Stimulated activated CD8-positive, alpha-beta memory T cell treated with anti-CD3 and anti-CD28 coated beads, Interleukin-4, amount 100 ng/mL, for 24 hours (primary cell): Measurements from ENCODE around the gene ACER3.
"Not testable (repeated sequence)": the region's sequence is repeated elsewhere in the genome, so short reads cannot be mapped to it uniquely, and the experiment has no call there.

Experiments used
- DNase-seq: peaks from one replicate; pipeline ENCODE4 v3.0.0-alpha.2; 2020; ENCODE audit warnings: low read depth

ACER3 gene

GRCh38 chr11:76836613-76837291 is 24.0 kb upstream of the ACER3 start:
- DNase-seq = no peak

DNA sequence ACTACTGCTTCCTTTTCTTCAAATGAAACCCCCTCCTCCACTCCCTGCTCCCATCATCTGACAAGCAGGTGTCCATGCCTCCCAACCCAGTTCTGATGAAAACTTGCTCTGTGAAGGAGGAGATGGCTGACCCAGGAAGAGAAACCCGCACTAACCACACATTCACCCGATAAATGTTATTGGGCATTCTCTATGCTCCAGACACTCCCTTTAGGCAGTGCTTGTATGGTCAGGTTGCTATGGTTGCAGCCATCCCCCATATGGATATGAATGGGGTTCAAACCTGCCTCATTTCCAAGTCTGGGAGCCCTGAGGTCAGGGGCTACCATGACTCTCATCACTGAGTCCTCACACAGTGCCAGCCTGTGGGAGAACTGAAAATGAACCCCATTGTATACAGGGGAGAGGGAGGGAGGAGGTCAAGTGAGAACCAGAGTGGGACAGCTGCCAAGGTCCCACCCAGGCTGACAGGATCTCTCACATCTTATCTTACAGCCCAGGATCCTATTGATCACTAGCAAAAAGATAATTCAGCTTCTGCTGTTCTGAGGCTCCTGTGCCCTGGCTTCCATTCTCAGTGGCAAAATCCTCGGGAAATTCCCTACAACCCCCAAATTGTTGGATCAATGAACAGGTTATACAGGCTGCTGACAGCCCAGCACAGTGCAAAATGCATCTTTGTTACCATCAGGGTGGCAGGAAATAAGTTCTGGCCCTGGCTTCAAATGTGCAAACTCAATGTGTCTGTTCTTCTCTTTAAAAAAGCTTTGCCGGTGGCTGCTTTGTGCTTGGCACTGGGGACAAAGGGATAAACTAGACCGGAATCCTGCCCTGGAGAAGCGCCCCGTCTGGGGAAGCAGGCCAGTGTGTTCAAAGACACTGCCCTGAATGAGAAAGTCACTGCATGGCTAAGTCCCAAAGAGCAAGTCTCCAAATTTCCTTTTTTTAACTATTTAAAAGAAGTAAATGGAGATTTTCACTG is 22.7 kb upstream of the ACER3 start:
- no peak for DNase-seq

- DNase-seq = no peak
Observed at GRCh38 chr11:76838678-76839068, 22.0 kb upstream of the ACER3 start.

DNA sequence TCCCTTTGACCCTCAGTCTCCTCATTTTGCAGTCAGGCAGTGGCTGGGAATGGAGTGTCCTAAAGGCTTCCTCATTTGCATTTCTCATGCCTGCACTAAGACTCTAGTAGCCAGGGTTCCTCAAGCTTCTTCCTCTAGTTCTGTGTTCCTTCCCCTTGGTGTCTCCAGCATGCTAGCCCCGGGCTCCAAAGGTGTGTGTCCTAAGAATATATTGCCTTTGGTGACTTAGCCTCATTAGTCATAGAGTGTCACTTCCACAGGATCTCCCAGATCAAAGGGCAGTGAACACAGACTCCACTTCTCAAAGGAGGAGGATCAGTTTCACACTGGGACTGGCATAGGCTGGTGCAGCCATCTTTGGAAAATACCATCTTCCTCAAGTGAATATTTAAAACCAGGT is 21.4 kb upstream of the ACER3 start:
- DNase-seq = no peak

- no peak for DNase-seq
Observed at GRCh38 chr11:76841923-76842452, 18.7 kb upstream of the ACER3 start.

- no peak for DNase-seq
Observed at GRCh38 chr11:76843907-76844306, 16.8 kb upstream of the ACER3 start.

DNA sequence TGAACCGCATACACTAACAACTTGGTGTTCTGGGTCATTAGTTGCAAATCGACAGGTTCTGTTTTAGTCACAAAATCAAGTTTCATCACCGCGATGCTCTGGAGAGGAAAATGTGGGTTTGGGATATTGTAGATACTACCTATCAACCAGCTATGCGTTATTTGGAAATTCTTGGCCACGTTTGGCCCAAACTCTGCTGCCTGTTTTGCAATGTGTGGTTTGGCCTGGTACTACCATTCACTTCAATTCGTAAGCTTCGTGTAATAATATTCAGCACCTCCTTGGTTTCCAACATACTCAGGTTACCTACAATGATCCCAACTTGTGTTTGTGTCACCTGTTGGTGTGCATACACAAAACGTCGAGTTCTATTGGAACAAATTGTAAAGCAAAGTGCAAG is 16.2 kb upstream of the ACER3 start:
- DNase-seq = no peak

DNA sequence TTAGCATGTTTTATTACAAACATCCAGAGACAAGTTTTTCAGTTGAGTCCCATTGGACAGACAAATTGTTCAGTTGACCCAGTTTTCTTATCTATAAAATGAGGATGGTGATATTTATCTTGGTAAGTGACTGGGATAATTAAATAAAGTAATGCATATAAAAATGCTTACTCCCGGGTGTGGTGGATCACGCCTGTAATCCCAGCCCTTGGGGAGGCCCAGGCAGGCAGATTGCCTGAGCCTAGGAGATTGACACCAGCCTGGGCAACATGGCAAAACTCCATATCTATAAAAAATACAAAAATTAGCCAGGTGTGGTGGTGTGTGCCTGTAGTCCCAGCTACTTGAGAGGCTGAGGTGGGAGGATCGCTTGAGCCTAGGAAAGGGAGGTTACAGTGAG is 15.6 kb upstream of the ACER3 start:
- DNase-seq = no peak

- DNase-seq = no peak
Observed at GRCh38 chr11:76846441-76846840, 14.3 kb upstream of the ACER3 start.

DNA sequence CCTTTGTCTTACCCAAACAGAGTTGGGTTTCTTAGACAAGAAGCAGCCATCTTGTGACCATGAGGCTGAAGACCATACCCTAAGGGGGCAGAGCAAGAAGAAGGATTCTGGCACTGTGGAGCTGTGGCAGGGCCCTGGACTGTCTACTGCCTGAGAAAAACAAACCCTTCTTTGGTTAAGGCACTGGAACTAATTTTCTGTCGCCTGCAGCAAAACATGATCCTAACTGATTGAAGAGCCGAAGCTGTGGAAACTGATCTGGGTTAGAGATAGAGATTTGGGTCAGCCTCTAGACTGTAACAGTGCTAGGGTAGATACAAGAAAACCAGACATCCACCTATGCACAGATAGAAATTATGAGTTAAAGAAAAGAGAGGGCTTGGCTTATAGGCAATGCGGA is 11.3 kb upstream of the ACER3 start:
- DNase-seq = no peak

GRCh38 chr11:76850130-76850529 is 10.6 kb upstream of the ACER3 start:
- DNase-seq = no peak

DNA sequence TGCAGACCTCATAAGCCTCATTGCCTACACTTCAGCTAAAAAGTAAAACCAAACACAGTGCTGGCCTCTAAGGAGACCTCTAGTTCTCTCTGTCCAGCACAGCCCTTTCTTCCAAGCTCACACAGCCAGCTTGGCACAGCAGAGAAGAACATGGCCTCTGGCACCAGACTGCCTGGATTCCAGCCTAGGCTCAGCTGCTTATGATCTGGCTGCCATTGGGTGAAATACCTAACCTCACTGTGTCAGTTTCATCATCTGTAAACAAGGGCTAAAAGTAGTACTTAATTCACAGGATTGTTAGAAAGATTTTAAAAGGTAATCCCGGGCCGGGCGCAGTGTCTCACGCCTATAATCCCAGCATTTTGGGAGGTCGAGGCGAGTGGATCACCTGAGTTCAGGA is 9.9 kb upstream of the ACER3 start:
- DNase-seq = no peak

GRCh38 chr11:76854709-76855108 is 6.0 kb upstream of the ACER3 start:
- DNase-seq = no peak

DNA sequence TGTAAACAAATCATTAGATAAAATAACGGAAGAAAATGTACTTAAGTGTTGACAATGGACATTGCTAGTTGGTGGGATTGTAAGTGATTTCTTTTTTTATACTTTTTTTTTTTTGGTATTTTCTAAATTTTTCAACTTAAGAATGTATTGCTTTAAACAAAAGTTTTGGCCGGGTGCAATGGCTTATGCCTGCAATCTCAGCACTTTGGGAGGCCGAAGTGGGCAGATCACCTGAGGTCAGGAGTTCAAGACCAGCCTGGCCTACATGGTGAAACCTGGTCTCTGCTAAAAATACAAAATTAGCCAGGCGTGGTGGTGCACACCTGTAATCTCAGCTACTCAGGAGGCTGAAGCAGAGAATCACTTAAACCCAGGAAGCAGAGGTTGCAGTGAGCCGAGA is 5.0 kb upstream of the ACER3 start:
- not testable (repeated sequence) for DNase-seq

- no peak for DNase-seq
Observed at GRCh38 chr11:76856106-76856505, 4.6 kb upstream of the ACER3 start.

GRCh38 chr11:76856571-76856970 is 4.1 kb upstream of the ACER3 start:
- no peak for DNase-seq

DNA sequence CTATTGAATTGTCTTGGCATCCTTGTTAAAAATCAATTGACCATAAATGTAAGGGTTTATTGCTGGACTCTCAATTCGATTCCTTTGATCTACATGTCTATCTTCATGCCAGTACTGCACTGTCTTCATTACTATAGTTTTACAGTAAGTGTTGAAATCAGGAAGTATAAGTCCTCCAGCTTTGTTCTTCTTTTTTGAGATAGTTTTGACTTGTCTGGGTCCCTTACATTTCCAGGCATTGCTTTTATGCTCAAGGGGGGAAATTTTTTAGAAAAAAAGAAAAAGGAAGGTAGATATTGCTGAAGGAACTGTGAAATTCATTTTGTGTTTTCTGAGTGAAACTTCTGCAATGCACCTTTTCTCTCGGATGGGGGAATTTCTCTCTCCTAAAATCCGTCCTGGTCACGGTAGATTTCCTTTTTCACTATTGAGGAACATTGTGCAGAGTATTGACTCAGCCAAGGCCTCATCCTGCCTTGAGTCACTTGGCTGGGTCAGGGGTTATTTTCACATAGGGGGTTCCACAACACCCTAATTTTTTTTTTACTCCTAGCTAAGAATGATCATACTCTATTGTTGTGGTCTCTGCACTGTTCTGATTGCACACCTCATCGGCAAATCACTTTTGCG is 2.8 kb upstream of the ACER3 start:
- no peak for DNase-seq

DNA sequence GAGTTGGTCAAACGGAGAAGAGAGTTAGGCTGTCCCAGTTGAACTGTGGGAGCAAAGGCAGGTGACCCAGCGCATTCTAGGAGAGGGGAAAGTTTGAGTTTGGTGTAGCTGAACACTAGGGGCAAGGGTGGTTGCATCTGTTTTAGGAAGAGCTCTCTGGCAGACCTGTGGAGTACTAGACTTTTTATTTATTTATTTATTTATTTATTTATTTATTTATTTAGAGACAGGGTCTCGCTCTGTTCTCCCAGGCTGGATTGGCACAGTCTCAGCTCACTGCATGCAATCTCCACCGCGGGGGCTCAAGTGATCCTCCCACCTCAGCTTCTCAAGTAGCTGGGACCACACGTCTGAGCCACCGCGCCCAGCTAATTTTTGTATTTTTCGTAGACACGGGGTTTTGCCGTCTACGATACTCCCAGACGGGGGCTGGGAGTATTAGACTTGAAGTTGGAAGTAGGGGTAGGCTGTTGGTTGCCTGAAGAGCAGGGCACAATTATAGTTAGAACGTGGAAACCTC is 950 bp upstream of the ACER3 start:
- no peak for DNase-seq

DNA sequence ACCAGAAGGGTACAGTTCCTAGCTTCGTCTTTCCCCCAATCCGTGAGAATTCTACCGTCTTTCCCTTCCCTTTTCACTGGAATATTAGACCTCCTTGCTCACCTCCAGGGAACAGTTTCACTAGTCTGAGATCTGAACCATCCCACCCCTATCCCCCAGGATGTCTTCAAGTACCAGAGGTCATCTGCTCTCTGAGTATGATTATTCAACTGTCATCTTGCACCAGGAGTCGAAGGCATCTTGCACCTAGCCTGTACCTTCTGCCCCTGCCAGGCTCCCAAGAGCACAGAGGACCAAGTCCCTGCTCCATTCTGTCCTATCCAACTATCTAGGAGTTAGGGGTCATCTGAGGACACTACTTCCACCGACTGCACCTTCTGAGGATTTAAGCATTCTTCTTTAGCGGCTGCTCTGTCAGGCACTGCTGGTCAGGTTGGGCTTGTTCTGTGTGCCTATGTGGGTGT is 804 bp downstream of the ACER3 start:
- DNase-seq = no peak

- DNase-seq = not testable (repeated sequence)
Observed at GRCh38 chr11:76862794-76863193, 2.1 kb downstream of the ACER3 start.

GRCh38 chr11:76863196-76863777 is 2.6 kb downstream of the ACER3 start:
- no peak for DNase-seq
